SH-SY5Y (cell line): ENCODE measurements around the gene NFATC2.

ENCODE experiments used
- GATA2 ChIP-seq: IDR thresholded peaks from 2 replicates; pipeline ENCODE4 v1.6.1; 2011; ENCODE audit warnings: mild to moderate bottlenecking, low read depth, low read length
- GATA3 ChIP-seq: IDR thresholded peaks from 2 replicates; pipeline ENCODE4 v1.6.1; 2011; ENCODE audit warnings: low read depth, mild to moderate bottlenecking, low read length, moderate library complexity

- no peak for TF ChIP-seq GATA2
- no peak for TF ChIP-seq GATA3
Observed at GRCh38 chr20:51432251-51432784, 110.2 kb downstream of the NFATC2 start.
